Mononuclear cell (primary cell): Measurements from ENCODE around the gene C12orf42. TPM values are rescaled to one million over a fixed set of nuclear protein-coding genes. Genes with fewer than 3 reads are reported as not detected.

Experiments
- total RNA-seq: library from RNA; depleted of rRNA; stranded (reverse); fragments of >200 nt; gene quantifications from one replicate; pipeline ENCODE4 v1.2.3, GENCODE V29; 2012

C12orf42 gene
- total RNA-seq, 1 donor, result 11.1 TPM

Other genes starting within 250 kb of the C12orf42 start
- gene STAB2, start 91.3 kb upstream of the C12orf42 start, total RNA-seq, result not detected